ENCODE data around the gene SPINT1.

Gene SPINT1

DNA sequence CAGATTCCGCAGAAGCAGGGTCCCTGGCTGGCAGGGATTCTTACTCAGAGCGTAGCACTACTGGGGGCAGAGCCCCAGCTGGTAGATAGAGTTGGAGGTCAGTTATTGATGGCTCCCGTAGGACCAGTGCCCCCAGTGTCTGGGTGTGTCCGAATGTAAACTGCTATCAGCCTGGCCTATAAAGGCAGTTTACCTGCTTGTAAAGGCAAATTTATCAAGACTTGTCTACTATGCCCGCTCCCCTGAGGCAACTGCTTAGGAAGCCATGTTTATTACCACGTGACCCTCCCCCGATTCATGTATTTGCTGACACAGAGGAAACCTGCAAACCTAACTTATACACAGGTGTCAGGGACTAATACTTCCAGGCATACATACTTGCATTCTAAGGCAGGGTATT is 14.7 kb upstream of the SPINT1 start:
- no peak for DNase-seq

- no peak for DNase-seq
Measured at GRCh38 chr15:40830884-40831283, 13.0 kb upstream of the SPINT1 start.

DNA sequence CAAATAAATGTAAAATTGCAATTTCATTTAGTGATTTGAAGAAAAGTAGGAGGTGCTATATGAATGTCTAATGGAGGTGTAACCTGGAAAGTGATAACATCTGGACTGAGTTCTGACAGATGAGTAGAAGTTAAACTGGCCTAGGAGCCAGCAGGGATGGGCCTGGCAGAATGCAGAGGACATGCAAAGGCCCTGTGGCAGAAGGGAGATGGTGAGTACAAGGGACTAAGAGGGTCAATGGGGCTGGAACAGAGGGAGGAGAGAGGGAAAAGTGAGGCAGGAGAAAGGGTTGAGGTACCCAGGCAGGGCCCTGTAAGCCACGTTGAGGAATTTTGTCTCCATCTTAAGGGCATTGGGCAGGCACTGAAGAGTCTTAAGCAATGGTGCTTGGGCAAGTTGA is 12.0 kb upstream of the SPINT1 start:
- no peak for DNase-seq

DNA sequence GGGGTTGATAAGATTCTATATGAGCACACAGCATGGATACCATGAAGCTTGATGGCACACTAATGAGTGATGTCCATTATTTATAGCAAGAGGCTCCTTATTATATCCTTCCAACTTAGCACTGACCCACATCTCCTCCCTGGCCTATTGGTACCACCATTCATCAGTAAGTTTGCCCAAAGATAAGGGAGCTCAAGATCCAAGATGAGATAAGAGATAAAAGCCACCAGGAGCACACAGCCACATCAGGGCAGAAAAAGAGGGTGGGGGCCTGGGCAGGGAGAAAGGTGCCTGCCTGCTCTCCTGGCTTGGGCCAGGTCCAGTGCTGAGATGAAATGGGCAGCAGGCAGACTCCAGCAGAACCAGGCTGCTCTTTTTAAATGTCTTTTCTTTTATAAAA is 10.9 kb upstream of the SPINT1 start:
- DNase-seq = no peak

GRCh38 chr15:40836020-40836419 is 7.8 kb upstream of the SPINT1 start:
- DNase-seq = no peak

DNA sequence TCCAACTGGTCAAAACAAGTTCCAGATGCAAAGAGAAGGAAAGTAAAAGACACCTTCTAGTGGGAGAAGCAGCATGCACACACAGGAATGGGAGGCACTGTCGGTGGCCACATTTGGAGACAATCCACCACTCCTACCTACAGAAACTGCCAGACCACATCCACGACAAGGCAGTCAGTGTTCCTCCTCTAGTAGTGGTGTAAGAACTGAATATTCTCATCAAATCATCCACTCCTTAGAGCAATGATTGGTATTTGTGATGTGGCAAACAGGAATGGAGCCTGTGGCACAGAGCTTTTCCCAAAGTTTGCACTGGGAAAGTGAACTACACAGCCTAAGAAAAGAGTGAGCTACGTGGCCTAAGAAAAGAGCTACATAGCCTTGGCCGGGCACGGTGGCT is 5.1 kb upstream of the SPINT1 start:
- no peak for DNase-seq

DNA sequence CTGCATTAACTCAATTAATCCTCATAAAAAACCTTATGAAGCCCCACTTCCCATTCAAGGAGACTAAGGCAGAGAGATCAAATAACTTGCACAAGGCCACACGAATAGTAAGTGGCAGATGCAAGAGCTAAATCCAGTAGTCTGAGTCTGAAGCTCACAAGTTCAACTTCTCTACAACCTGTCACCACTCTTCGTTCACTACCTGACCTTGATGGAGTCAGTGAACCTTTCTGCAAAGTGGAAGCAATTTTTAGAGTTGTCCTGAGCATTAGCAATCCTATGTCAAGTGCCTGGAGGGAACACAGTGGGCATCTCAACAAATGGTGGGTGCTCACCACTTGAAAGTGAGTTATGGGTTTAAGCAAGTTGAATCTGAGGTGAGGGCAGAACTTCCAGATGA is 2.1 kb upstream of the SPINT1 start:
- DNase-seq = no peak

GRCh38 chr15:40843261-40843884 is 475 bp upstream of the SPINT1 start:
- no peak for DNase-seq

GRCh38 chr15:40844696-40845030 is 815 bp downstream of the SPINT1 start:
- no peak for DNase-seq

DNA sequence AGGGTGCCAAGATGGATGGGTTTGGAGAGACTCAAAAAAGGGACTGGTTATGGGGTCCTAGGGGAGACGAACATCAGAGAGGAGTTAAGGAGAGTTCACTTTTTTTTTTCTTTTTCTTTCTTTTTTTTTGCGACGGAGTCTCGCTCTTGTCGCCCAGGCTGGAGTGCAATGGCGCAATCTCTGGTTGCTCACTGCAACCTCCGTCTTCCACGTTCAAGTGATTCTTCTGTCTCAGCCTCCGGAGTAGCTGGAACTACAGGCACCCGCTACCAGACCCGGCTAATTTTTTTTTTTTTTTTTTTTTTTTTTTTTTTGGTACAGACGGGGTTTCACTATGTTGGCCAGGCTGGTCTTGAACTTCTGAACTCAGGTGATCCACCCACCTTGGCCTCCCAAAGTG is 1.2 kb downstream of the SPINT1 start:
- no peak for DNase-seq

DNA sequence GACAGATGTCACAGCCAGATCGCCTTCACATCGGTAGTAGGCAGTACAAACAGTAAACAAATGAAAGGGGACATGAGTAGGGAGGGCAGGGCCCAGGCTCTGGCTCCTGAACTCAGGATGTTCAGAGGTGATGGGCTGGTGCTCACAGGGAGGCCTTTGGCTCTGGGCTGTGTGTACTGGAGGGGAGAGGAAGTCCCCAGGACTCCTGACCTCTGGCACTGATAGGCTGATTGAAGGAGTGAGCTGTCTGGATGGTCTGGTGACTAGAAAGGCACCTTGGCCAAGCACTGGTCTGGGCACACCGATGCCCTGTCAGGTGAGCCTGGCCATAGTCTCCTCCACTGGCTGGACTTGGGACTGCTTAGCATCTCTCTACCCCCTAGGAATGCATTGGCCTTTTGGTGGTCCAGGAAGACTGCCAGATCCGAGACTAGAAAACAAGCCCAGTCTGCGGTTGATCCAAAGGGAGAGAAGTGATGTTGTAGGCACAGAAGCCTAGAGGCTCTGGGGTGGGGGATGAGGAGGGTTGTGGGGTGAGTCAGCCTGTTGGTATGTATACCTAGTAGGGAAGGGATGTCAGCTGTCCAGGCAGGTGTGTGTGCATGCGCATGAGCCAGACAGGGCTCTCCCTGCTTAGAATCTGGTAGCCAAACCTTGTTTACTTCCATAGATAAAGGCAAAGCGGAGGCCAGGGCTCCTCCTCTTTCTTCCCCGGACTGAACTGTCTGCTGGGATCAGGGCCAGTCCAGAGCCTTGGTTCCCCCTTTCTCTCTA is 1.9 kb downstream of the SPINT1 start:
- no peak for DNase-seq

- no peak for DNase-seq
Measured at GRCh38 chr15:40846841-40847222, 3.0 kb downstream of the SPINT1 start.

DNA sequence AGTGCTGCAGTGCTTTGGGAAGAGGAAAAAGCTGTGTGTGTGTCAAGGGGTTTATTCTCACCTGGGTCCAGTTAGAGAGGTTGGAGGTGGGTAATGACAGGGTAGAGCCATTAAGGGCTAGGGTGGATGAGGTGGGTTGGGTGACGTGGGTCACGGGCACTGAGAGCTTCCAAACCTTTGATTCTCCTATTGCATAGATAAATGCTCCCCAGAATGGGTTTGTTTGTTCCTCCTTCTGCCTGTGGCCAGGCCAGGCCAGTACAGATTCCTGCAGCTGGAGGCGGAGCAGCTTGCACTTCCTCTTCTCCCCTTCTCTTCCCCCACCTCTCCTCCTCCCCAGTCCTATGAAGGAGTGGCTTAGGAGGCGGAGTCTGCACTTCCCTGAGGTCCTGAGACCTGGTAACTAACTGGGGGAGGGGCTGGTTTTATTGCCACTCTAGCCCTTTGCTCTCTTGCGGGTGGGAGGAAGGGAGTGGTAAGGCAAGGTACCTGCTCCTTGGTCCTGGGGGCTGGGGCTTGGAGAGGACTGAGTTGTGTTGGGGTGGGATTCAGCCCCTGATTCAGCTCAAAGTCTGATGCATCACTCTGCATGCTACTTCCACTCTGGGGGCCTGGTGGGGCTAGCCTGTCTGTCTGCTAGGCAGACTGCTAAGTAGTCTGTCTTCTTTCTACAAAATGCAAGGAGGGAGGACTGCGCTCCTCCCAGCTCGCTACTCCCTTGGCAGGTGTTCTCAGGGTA is 3.5 kb downstream of the SPINT1 start:
- DNase-seq = peak; percentile 72

DNA sequence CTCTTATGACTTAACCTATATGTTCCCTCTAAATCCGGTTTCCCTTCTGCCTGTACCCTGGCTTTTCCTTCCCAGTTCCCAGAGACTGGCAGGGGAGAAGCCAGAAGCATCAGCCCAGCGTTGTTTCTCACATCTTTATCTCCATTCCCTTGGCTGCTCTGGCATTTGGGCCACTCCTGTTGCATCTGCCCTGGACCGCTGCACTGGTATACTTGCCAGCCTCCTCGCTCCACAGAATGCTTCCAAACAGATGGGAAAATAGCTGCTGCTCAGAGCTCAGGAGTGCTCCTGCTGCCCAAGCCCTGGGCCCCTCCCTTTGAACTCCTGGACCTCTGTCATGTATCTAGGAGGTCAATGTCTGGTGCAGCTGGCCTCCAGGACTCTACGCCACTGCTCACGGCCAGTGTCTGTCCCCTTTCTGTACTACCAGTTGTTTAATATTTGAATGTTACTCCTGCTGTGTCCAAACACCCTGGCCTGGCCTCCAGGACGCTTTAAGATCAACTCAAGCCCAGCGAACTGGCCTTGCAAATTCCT is 6.8 kb downstream of the SPINT1 start:
- DNase-seq = no peak

DNA sequence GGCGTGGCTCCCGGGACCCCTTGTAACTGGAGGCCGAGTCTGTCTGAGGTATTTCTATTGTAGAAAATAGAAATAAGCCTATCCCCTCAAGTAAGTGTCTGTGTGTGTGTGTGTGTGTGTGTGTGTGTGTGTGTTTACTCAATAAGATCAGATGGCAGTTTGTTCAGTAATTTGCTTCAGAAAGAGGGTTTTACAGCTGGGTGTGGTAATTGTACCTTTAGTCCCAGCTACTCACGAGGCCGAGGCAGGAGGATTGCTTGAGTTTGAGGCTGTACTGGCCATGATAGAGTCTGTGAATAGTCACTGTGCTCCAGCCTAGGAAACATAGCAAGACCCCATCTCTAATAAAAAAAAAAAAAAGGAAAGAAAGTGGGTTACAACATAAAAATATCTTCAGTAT is 8.7 kb downstream of the SPINT1 start:
- no peak for DNase-seq

DNA sequence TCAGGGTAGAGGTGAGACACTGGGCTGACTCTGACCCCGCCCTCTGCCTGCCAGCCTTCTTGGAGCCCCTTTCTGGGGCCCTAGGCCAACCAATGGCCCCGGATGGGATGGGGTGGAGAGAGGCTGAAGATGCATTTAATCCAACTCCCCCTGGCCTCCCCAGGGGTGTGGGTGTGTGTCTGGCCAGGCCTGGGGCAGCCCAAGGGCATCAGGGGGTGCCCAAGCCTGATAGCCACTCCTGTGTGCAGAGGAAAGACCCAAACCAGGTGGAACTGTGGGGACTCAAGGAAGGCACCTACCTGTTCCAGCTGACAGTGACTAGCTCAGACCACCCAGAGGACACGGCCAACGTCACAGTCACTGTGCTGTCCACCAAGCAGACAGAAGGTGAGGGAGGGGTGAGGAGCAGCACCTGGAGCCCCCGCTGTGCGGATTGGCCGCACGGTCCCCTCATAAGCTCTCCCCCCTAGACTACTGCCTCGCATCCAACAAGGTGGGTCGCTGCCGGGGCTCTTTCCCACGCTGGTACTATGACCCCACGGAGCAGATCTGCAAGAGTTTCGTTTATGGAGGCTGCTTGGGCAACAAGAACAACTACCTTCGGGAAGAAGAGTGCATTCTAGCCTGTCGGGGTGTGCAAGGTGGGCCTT is 9.5 kb downstream of the SPINT1 start:
- no peak for DNase-seq

DNA sequence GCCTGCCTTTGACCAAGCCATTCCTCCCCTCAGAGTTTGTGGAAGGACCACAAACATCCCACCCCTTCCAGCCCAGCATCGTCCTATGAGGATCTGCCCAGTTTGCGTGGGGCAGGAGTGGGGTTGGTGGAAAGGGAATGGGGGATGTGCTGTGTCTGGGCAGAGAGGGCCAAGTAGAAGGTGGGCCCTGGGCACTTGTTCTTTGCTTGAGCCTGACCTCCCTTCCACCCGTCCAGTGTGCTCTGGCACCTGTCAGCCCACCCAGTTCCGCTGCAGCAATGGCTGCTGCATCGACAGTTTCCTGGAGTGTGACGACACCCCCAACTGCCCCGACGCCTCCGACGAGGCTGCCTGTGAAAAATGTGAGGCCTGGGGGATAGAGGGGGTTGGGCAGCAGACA is 10.3 kb downstream of the SPINT1 start:
- DNase-seq = no peak

DNA sequence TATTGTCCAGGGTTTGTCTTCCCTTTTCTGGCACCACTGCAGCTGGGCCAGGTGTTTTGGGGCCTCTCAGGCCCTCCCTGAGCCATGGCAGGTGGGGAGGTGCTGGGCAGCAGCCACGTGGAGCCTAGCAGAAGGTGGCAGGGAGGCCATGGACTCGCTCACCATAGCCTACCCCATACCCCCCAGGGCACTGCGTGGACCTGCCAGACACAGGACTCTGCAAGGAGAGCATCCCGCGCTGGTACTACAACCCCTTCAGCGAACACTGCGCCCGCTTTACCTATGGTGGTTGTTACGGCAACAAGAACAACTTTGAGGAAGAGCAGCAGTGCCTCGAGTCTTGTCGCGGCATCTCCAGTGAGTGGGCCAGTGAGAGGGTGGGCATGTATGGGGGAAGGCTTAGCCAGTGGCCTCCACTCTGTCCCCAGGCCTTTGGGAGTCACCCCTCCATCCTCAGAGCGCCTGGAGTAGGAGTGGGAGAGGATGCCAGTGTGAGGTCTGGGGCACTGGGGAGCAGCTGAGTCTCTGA is 11.9 kb downstream of the SPINT1 start:
- no peak for DNase-seq

GRCh38 chr15:40856746-40857145 is 12.9 kb downstream of the SPINT1 start:
- DNase-seq = no peak

DNA sequence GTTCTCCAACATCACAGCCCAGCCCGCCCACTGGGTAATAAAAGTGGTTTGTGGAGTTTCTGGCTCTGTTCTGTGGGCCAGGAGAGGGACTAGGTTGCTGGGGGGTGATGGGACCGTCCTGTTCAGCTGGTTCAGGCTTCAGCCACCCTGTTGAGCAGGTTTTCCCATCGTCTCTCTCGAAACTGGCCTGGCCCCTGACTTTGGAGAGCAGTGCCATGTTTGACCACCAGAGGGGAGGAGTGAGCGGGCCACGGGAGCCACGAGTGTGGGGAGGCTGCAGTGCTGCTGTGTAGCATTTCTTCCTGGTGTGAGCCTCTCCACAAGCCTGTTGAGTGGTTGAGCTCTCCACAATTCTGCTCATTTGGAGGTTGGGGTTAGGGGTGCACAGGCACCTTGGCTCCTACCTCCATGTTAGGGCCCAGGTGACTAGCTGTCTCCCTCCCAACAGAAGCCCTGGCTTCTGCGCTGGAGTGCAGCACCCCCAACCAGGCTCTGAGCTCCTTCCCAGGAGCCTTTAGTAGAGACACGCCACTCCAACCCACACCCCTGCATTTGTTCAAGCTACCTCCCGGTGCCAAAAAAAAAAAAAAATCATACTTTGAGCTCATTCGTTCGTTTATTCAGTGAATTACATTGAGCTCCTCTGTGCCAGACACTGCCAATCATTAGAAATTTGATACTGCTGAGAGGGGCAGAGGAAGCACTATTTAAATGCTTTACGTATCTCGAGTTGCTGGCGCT is 13.9 kb downstream of the SPINT1 start:
- DNase-seq = no peak

DNA sequence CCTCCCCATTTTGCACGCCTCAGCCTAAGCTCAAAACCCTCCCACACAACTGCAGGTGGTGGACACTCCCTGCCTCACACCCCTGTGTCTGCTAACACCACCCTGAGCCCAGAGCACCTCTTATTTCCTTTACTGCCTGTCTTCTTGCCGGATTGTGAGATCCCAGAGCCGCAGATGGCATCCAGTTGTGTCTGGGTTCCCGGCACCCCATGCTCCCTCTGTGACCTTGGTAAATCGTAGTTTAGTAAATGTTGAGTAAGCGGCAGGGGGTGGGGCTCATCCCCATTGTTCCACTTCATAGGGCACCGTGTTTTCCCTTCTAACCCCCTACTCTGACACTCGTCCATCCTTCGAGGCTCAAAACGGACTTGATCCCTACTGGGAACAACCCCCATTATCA is 14.9 kb downstream of the SPINT1 start:
- DNase-seq = no peak

DNA sequence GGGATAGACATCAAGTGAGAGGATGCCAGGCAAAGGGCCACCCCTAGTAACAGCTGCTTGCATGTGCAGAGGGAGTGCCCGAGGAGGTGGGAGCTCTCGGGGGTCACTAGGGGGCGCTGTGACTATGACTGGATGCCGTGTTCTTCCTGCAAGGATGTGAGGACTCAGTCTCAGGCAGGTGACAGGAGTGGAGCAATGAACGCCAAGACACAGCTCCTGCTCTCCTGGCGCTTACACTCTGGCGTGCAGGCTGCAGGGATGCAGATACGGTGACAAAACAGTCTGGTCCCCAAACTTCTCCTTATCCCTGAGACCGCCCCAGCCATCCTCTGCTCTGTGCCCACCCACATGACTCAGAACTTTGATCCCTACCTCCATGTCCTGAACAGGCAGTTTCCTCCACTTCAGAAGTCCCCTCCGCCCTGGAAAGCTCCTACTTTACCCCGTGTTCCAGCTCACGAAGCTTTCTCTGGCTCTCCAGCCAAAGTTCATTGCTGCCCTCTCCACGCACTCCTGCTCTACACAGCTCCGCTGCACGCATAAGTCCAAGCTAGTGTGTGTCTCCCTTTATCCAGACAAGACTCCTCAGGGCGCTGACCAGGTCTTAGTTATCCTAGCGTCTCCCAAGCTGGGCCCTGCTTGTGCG is 15.5 kb downstream of the SPINT1 start:
- DNase-seq = no peak
